NCI-H2107 (cell line): ENCODE results near the gene CACNA2D2.

Experiments
- DNase-seq: peaks from one replicate; lab custom pipeline; 2025; lab: John Stamatoyannopoulos, UW

Gene CACNA2D2

GRCh38 chr3:50345586-50346234 lies 157.7 kb downstream of the CACNA2D2 start, which contains the start of gene ZMYND10:
Gene ZMYND10 (minus strand): TSS chr3:50345732. CDS start chr3:50345579, 153 bp downstream.
- no peak for DNase-seq

- DNase-seq = no peak
Measured at GRCh38 chr3:50345008-50345407, 158.4 kb downstream of the CACNA2D2 start.

GRCh38 chr3:50342813-50343633 lies 160.4 kb downstream of the CACNA2D2 start:
- no peak for DNase-seq

GRCh38 chr3:50341996-50342650 lies 161.3 kb downstream of the CACNA2D2 start:
- no peak for DNase-seq

GRCh38 chr3:50341537-50341936 lies 161.9 kb downstream of the CACNA2D2 start:
- no peak for DNase-seq

GRCh38 chr3:50340448-50341329 lies 162.7 kb downstream of the CACNA2D2 start, which contains the start of gene RASSF1:
Gene RASSF1 (minus strand): TSS chr3:50340836. CDS start chr3:50340805, 31 bp downstream.
- DNase-seq = no peak

- DNase-seq = no peak
Measured at GRCh38 chr3:50340147-50340447, 163.3 kb downstream of the CACNA2D2 start.

GRCh38 chr3:50339485-50340146 lies 163.8 kb downstream of the CACNA2D2 start:
- DNase-seq = no peak

- no peak for DNase-seq
Measured at GRCh38 chr3:50338965-50339364, 164.5 kb downstream of the CACNA2D2 start.

GRCh38 chr3:50337175-50337861 lies 166.1 kb downstream of the CACNA2D2 start:
- DNase-seq = peak; percentile 84

GRCh38 chr3:50336452-50337174 lies 166.8 kb downstream of the CACNA2D2 start:
- no peak for DNase-seq

- DNase-seq = no peak
Measured at GRCh38 chr3:50334339-50335075, 168.9 kb downstream of the CACNA2D2 start.

- no peak for DNase-seq
Measured at GRCh38 chr3:50333744-50334328, 169.6 kb downstream of the CACNA2D2 start.

GRCh38 chr3:50331364-50331907 lies 172.0 kb downstream of the CACNA2D2 start:
- DNase-seq = no peak

- DNase-seq = no peak
Measured at GRCh38 chr3:50330330-50330729, 173.1 kb downstream of the CACNA2D2 start.

- peak; percentile 66 for DNase-seq
Measured at GRCh38 chr3:50327943-50328691, 175.3 kb downstream of the CACNA2D2 start, which contains the start of gene TUSC2. Gene TUSC2 (minus strand): TSS chr3:50328223. CDS start chr3:50328099, 124 bp downstream.

GRCh38 chr3:50327129-50327528 lies 176.3 kb downstream of the CACNA2D2 start:
- DNase-seq = no peak

GRCh38 chr3:50326182-50326541 lies 177.3 kb downstream of the CACNA2D2 start:
- no peak for DNase-seq
